HCT116 (cell line): Measurements from ENCODE around the gene OPCML. TPM values are rescaled to one million over a fixed set of nuclear protein-coding genes. Genes with fewer than 3 reads are reported as not detected.

Source experiments
- ATAC-seq: fragments of 200-7000 bp; cut with Tn5 transposase; 2 replicates; pipeline ENCODE4 v1.9.1; 2020; ENCODE audit warnings: mild to moderate bottlenecking, moderate library complexity
- BruUV-seq: library from RNA; stranded (reverse); fragments of 400-500 nt; replicated peaks from 2 replicates; lab custom pipeline; 2021; lab: Mats Ljungman, UMichigan
- CTCF ChIA-PET: fragments of 300-600 bp; sonication (Branson Sonifier 250); formaldehyde crosslinking; loops from one replicate; lab custom pipeline; 2021; ENCODE audit warnings: antibody characterized with exemption; lab: Charles Lee
- POLR2A ChIA-PET: fragments of 300-600, 350-600 bp; sonication (Branson Sonifier 250); formaldehyde crosslinking; loops from one replicate; lab custom pipeline; 2021; ENCODE audit warnings: antibody characterized with exemption; lab: Charles Lee
- RAD21 ChIA-PET, 2 experiments: fragments of 300-600 bp; sonication (Branson Sonifier 250); formaldehyde crosslinking; loops; one replicate each; lab custom pipeline; 2023; ENCODE audit warnings: low total read pairs in 2 of 2; ENCODE audit not compliant: uncharacterized antibody in 2 of 2, unreplicated experiment in 2 of 2, low non-redundant PET in 1 of 2; lab: Charles Lee
- DNase-seq: peaks from one replicate; pipeline ENCODE4 v3.0.0-alpha.2; 2010; ENCODE audit warnings: low read depth, low spot score
- H2AFZ ChIP-seq: fragments of 200-600 bp; shearing (Covaris generic), sonication (generic); 2 replicates; pipeline ENCODE4 v1.6.1; 2017; ENCODE audit warnings: low read depth, mixed run types, mixed read lengths, antibody characterized with exemption, low read length; ENCODE audit not compliant: poor library complexity, severe bottlenecking
- H3K27ac ChIP-seq: 2 replicates; pipeline ENCODE4 v1.5.1; 2012; ENCODE audit warnings: low read depth, low read length
- H3K27me3 ChIP-seq: fragments of 200-600 bp; sonication (generic); 2 replicates; pipeline ENCODE4 v1.6.1; 2016; ENCODE audit warnings: mixed run types, low read length, mixed read lengths; ENCODE audit not compliant: insufficient read depth
- H3K36me3 ChIP-seq, 2 experiments: fragments of 200-500 bp in 1 of 2; fragments of 200-600 bp in 1 of 2; sonication (Bioruptor generic) in 1 of 2; sonication (generic) in 1 of 2; 2 replicates each; pipeline versions ENCODE4 v1.5.1 to v1.6.1; 2014 to 2016; ENCODE audit warnings: low read length in 2 of 2, inconsistent platforms in 1 of 2, mixed read lengths in 1 of 2, mixed run types in 1 of 2; ENCODE audit not compliant: insufficient read depth in 2 of 2, control insufficient read depth in 1 of 2
- H3K4me1 ChIP-seq, 2 experiments: fragments of 200-600 bp in 1 of 2; sonication (generic) in 1 of 2; 2 replicates each; pipeline versions ENCODE4 v1.5.1 to v1.6.1; 2012 to 2017; ENCODE audit warnings: low read length in 2 of 2, inconsistent platforms in 1 of 2, mild to moderate bottlenecking in 1 of 2, mixed read lengths in 1 of 2, mixed run types in 1 of 2, moderate library complexity in 1 of 2; ENCODE audit not compliant: insufficient read depth in 2 of 2, control insufficient read depth in 1 of 2
- H3K4me2 ChIP-seq: fragments of 200-600 bp; sonication (generic); 2 replicates; pipeline ENCODE4 v1.6.1; 2017; ENCODE audit warnings: mixed run types, low read length, mixed read lengths
- H3K4me3 ChIP-seq, 2 experiments: fragments of 200-600 bp in 1 of 2; sonication (generic) in 1 of 2; replicated peaks in 1 of 2; 2 replicates each; pipeline ENCODE4 v1.5.1; 2011 to 2016; ENCODE audit warnings: low read length in 2 of 2, control low read depth in 1 of 2, low read depth in 1 of 2, mild to moderate bottlenecking in 1 of 2, mixed read lengths in 1 of 2, mixed run types in 1 of 2
- H3K79me2 ChIP-seq: fragments of 200-600 bp; sonication (generic); 2 replicates; pipeline ENCODE4 v1.6.1; 2017; ENCODE audit warnings: mild to moderate bottlenecking, mixed run types, low read length, moderate library complexity, mixed read lengths; ENCODE audit not compliant: insufficient read depth
- H3K9ac ChIP-seq: fragments of 200-600 bp; sonication (generic); 2 replicates; pipeline ENCODE4 v1.6.1; 2016; ENCODE audit warnings: low read length, mixed read lengths
- H3K9me2 ChIP-seq: fragments of 200-600 bp; sonication (generic), shearing (Covaris generic); 2 replicates; pipeline ENCODE4 v1.6.1; 2017; ENCODE audit warnings: mixed run types, mild to moderate bottlenecking, moderate library complexity; ENCODE audit not compliant: insufficient read depth
- H3K9me3 ChIP-seq, 2 experiments: fragments of 200-500 bp in 1 of 2; fragments of 200-600 bp in 1 of 2; sonication (Bioruptor generic) in 1 of 2; sonication (generic) in 1 of 2; 2 replicates each; pipeline ENCODE4 v1.6.1; 2014 to 2017; ENCODE audit warnings: low read length in 2 of 2, mixed read lengths in 2 of 2, inconsistent platforms in 1 of 2, low read depth in 1 of 2, mild to moderate bottlenecking in 1 of 2, mixed run types in 1 of 2, moderate library complexity in 1 of 2; ENCODE audit not compliant: control insufficient read depth in 1 of 2, insufficient read depth in 1 of 2
- H4K20me1 ChIP-seq: fragments of 200-600 bp; sonication (generic), shearing (Covaris generic); 2 replicates; pipeline ENCODE4 v1.6.1; 2017; ENCODE audit warnings: mixed run types, mild to moderate bottlenecking, moderate library complexity; ENCODE audit not compliant: insufficient read depth
- CBX3 ChIP-seq: IDR thresholded peaks from 2 replicates; pipeline ENCODE4 v1.6.1; 2012; ENCODE audit warnings: low read depth
- CEBPB ChIP-seq: IDR thresholded peaks from 2 replicates; pipeline ENCODE4 v1.6.1; 2012; ENCODE audit warnings: low read depth
- ELF1 ChIP-seq: IDR thresholded peaks from 2 replicates; pipeline ENCODE4 v1.6.1; 2012; ENCODE audit warnings: low read depth, borderline replicate concordance
- EZH2phosphoT487 ChIP-seq: fragments of 200-600 bp; IDR thresholded peaks from 2 replicates; pipeline ENCODE4 v1.6.1; 2018; ENCODE audit warnings: antibody characterized with exemption, borderline replicate concordance
- FOSL1 ChIP-seq: IDR thresholded peaks from 2 replicates; pipeline ENCODE4 v1.6.1; 2012; ENCODE audit warnings: low read depth
- POLR2A ChIP-seq: IDR thresholded peaks from 2 replicates; pipeline ENCODE4 v1.7.0; 2011; ENCODE audit warnings: borderline replicate concordance; ENCODE audit not compliant: insufficient read depth, insufficient read length; ENCODE audit errors: extremely low read depth
- POLR2AphosphoS5 ChIP-seq: IDR thresholded peaks from 2 replicates; pipeline ENCODE4 v1.6.1; 2011; ENCODE audit warnings: mild to moderate bottlenecking, low read depth, low read length, moderate library complexity
- ZNF274 ChIP-seq: fragments of 200-500 bp; sonication (Bioruptor generic); IDR thresholded peaks from 2 replicates; pipeline ENCODE4 v1.6.1; 2014; ENCODE audit warnings: mild to moderate bottlenecking, low read depth, low read length, inconsistent platforms
- intact Hi-C: fragments of 100-400 bp; cut with micrococcal nuclease; formaldehyde crosslinking; loops from 2 replicates; pipeline ENCODE4 v1.10.0; 2022
- total RNA-seq: library from RNA; stranded (reverse); gene quantifications from one replicate; pipeline ENCODE4 v1.2.1, GENCODE V29; 2021; ENCODE audit not compliant: unreplicated experiment

OPCML gene
- total RNA-seq, 1 experiment from 2014 or later = not detected

DNA sequence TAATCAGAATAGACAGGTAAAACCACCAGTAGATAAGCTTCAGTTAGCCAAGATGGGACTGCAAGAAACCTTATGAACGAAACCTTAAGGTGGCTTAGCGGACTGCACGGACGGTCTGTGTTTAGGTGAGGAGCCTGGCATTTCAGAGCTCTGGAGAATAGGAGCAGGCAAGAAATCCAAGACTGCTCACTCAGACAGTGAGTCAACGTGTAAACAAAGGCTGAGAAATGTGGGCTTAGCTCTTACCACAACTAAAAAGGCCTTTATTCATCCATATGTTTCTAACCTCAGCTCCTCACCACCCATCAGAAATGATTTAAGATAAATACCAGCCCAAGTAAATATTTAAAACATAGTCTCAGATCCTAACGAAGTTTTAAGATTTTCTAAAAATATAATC, 657.7 kb downstream of the OPCML start:
- H3K4me1 ChIP-seq = no peaks in the 10 kb centered on the region
- ChIA-PET CTCF (no interaction called here), POLR2A (no interaction called here), RAD21 (no interaction called here)
- ATAC-seq (no peak), DNase-seq (no peak)
- intact Hi-C loops = no loop called here
- H3K79me2 ChIP-seq = no peaks in the 10 kb centered on the region
- H4K20me1 ChIP-seq = no peaks in the 10 kb centered on the region
- TF ChIP-seq POLR2A (no peak), CBX3 (no peak)
- no peak overlapping the region for H3K4me2 ChIP-seq
- H3K36me3 ChIP-seq = no peaks in the 10 kb centered on the region
- no peak overlapping the region for H3K9ac ChIP-seq
- H2AFZ ChIP-seq = no peak overlapping the region
- H3K27me3 ChIP-seq = no peaks in the 10 kb centered on the region
- no peak overlapping the region for H3K4me3 ChIP-seq
- BruUV-seq = no TSS peak
- peaks cover 13 to 30% of the 10 kb centered on the region in 2 experiments; a peak in 2 of 4 replicates for H3K9me3 ChIP-seq
- H3K27ac ChIP-seq = no peak overlapping the region
- no peaks in the 10 kb centered on the region for H3K9me2 ChIP-seq

DNA sequence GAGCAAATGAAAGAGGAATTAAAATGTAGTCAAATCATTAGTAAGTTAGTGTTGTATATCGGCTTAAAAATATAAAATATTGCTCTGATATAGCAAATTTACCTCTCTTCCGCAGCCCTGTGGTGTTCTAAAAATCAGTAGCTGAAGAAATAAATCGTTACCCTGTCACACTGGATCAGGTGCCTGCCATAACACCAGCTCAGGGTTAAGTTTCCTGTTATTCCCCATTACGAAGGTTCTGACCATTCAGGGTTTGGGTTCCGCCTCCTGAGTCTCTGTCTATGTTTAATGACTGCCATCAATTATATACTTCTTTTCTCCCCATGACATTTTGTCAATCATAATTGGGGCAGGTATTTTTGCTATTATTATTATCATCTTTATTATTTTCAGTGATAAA, 658.5 kb downstream of the OPCML start:
- no peak overlapping the region for H3K4me2 ChIP-seq
- no peak for TF ChIP-seq CEBPB
- TF ChIP-seq EZH2phosphoT487 = no peak
- no peak for TF ChIP-seq POLR2A
- TF ChIP-seq ELF1 = no peak
- TF ChIP-seq ZNF274 = no peak
- no peak for TF ChIP-seq POLR2AphosphoS5
- TF ChIP-seq FOSL1 = no peak
- H2AFZ ChIP-seq = no peak overlapping the region
- no peak overlapping the region for H3K27ac ChIP-seq
- no peaks in the 10 kb centered on the region for H3K79me2 ChIP-seq
- RAD21 ChIA-PET = no interaction called here
- H3K27me3 ChIP-seq = no peaks in the 10 kb centered on the region
- BruUV-seq = no TSS peak
- DNase-seq (no peak), ATAC-seq (no peak)
- H3K36me3 ChIP-seq = no peaks in the 10 kb centered on the region
- no peaks in the 10 kb centered on the region for H3K4me1 ChIP-seq
- no peaks in the 10 kb centered on the region for H4K20me1 ChIP-seq
- no peak overlapping the region for H3K4me3 ChIP-seq
- CTCF ChIA-PET = no interaction called here
- H3K9ac ChIP-seq = no peak overlapping the region
- no peaks in the 10 kb centered on the region for H3K9me2 ChIP-seq
- H3K9me3 ChIP-seq = peaks cover 13 to 30% of the 10 kb centered on the region in 2 experiments; a peak in 2 of 4 replicates
- POLR2A ChIA-PET = no interaction called here
- intact Hi-C loops = no loop called here
